ENCODE data around the gene CRLF2. TPM values are rescaled to one million over a fixed set of nuclear protein-coding genes. Genes with fewer than 3 reads are reported as not detected.

Gene CRLF2
- total and polyA plus RNA-seq, 2 donors (not counting 3 experiments of a cell fraction or from before 2014, with no cell fraction given) = not detected

DNA sequence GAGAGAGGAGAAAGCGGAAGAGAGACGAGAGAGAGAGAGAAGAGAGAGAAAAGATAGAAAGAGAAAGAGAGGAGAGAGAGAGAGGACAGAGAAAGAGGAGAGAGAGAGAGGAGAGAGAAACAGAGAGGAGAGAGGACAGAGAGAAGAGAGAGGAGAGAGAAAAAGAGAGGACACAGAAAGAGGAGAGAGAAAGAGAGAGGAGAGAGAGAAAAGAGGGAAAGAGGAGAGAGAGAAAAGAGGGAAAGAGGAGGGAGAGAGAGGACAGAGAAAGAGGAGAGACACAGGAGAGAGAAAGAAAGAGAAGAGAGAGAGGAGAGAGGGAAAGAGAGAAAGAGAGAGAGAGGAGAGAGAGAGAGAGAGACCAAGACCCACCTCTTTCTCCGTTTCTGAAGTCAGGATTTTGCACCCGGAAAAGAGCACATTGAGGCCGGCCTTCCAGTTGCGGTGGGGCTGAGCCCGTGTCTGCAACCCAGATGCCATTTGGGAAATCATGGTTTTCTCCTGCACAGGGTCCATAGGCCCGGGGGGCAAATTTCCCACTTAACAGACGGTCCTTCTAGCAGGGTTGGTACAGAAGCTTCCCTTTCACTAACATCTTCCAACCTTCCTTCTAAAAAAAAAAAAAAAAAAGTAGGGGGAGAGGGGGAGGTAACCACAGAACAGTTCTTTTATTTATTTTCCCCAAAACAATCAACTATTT lies 60.9 kb downstream of the CRLF2 start:
- H3K9ac ChIP-seq (replicated peaks; ENCODE audit: extremely low read depth, insufficient read depth, low read length) = no peak overlapping the region
- no peak for DNase-seq (ENCODE audit: low read depth, low spot score)
- dilution Hi-C loops (cut with MboI; ENCODE audit: extremely low pct_ligation_motif_present, low sequenced_read_pairs) (no loop called here), intact Hi-C loops (cut with micrococcal nuclease) (no loop called here)
- no peaks in the 10 kb centered on the region for H4K20me1 ChIP-seq (replicated peaks; ENCODE audit: control insufficient read depth, extremely low read depth, insufficient read depth, low read length)
- H3K4me1 ChIP-seq (ENCODE audit: control insufficient read depth, extremely low read depth, insufficient read depth, low read length) = no peaks in the 10 kb centered on the region
- H3K4me3 ChIP-seq (replicated peaks in 1 of 3; ENCODE audit: insufficient read depth in 1 of 3, low read depth in 1 of 3, low read length in 3 of 3) = no peak overlapping the region
- H3K4me2 ChIP-seq (ENCODE audit: insufficient read depth, low read length) = no peak overlapping the region
- no peak overlapping the region for H2AFZ ChIP-seq (ENCODE audit: low read depth, low read length)
- no peak for FAIRE-seq
- H3K9me3 ChIP-seq (replicated peaks; ENCODE audit: control insufficient read depth, insufficient read depth, low read length) = no peaks in the 10 kb centered on the region
- no peak overlapping the region for H3K27ac ChIP-seq (ENCODE audit: insufficient read depth, low read depth, low read length)
- H3K79me2 ChIP-seq (ENCODE audit: control insufficient read depth, insufficient read depth, low read length) = no peaks in the 10 kb centered on the region
- H3K36me3 ChIP-seq (ENCODE audit: control insufficient read depth in 2 of 2, extremely low read depth in 1 of 2, insufficient read depth in 2 of 2, low read length in 2 of 2) = no peaks in the 10 kb centered on the region
- TF ChIP-seq, protein P1, sequence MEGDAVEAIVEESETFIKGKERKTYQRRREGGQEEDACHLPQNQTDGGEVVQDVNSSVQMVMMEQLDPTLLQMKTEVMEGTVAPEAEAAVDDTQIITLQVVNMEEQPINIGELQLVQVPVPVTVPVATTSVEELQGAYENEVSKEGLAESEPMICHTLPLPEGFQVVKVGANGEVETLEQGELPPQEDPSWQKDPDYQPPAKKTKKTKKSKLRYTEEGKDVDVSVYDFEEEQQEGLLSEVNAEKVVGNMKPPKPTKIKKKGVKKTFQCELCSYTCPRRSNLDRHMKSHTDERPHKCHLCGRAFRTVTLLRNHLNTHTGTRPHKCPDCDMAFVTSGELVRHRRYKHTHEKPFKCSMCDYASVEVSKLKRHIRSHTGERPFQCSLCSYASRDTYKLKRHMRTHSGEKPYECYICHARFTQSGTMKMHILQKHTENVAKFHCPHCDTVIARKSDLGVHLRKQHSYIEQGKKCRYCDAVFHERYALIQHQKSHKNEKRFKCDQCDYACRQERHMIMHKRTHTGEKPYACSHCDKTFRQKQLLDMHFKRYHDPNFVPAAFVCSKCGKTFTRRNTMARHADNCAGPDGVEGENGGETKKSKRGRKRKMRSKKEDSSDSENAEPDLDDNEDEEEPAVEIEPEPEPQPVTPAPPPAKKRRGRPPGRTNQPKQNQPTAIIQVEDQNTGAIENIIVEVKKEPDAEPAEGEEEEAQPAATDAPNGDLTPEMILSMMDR (IDR thresholded peaks at IDR 0.05; ENCODE audit: extremely low read depth in 1 of 2, insufficient read depth in 1 of 2, low read depth in 1 of 2, low read length in 2 of 2) = no peak
- TF ChIP-seq POLR2A (IDR thresholded peaks at IDR 0.05; ENCODE audit: low read depth, low read length) (no peak), JUN (IDR thresholded peaks at IDR 0.05; ENCODE audit: borderline replicate concordance, insufficient read depth, insufficient read length, low read depth) (no peak), MAX (IDR thresholded peaks at IDR 0.05; ENCODE audit: insufficient read depth, insufficient read length) (no peak), MYC (IDR thresholded peaks at IDR 0.05; ENCODE audit: low read depth, low read length) (no peak), POLR2AphosphoS5 (IDR thresholded peaks at IDR 0.05; ENCODE audit: insufficient read depth, low read depth, low read length) (no peak), FOS (IDR thresholded peaks at IDR 0.05; ENCODE audit: borderline replicate concordance, insufficient read depth, low read length) (no peak), GATA2 (IDR thresholded peaks at IDR 0.05; ENCODE audit: insufficient read depth, insufficient read length, low read depth, low read length) (no peak), EZH2 (IDR thresholded peaks at IDR 0.05; ENCODE audit: borderline replicate concordance, low read depth, low read length, severe bottlenecking) (no peak)
- no TSS peak for BruUV-seq (replicated peaks)
- POLR2A ChIA-PET = no interaction called here
- CTCF ChIA-PET = no interaction called here
- H3K27me3 ChIP-seq (ENCODE audit: control insufficient read depth in 2 of 2, insufficient read depth in 2 of 2, low read length in 2 of 2) = no peaks in the 10 kb centered on the region
- no peaks in the 10 kb centered on the region for H3K9me1 ChIP-seq (replicated peaks; ENCODE audit: control insufficient read depth, extremely low read depth, insufficient read depth, low read length)
